ENCODE data around the gene BOC. TPM values are rescaled to one million over a fixed set of nuclear protein-coding genes. Genes with fewer than 3 reads are reported as not detected.

Gene BOC
- total RNA-seq, 1 experiment from 2014 or later: 3.7 TPM

DNA sequence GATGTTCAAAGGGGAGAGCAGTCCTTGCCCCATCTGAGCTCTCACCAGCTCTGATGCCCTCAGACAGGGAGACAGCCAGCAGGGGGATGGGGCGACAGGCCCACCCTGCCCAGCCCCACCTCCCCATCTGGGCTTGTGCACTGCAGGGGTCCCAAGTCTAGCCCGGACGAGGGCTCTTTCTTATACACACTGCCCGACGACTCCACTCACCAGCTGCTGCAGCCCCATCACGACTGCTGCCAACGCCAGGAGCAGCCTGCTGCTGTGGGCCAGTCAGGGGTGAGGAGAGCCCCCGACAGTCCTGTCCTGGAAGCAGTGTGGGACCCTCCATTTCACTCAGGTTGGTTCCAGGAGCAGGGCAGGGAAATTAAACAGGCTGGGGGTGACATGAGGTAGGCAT, 73.9 kb downstream of the BOC start:
- no peak for DNase-seq (ENCODE audit: low read depth)

DNA sequence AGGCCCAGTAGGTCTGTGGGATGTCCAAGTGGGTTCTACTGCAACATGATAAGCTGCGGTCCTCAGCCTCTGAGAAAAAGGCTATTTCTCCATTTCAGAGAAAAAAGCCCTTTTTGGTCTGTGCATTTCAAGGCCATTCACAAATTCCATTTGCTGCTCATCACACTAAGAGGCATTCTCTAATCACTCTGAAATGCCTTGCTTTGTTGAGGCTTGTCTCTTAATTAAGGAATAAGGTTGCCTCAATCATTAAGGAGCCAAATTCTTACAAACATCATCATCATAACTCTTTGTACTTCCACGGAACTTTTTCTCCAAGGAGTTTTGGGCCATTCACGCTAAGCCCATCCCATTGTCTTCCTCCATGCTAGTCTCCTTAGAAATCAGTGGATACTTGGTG, 74.4 kb downstream of the BOC start:
- no peak for DNase-seq (ENCODE audit: low read depth)

DNA sequence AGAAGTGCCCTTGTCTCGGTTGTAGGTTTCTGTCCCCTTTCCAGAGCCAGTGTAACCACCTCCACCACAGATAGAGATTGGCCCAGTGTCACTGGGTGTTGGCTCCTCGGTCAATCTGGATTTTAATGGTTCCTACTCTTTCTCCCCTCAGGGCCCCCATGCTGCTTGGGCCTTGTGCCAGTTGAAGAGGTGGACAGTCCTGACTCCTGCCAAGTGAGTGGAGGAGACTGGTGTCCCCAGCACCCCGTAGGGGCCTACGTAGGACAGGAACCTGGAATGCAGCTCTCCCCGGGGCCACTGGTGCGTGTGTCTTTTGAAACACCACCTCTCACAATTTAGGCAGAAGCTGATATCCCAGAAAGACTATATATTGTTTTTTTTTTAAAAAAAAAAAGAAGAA, 75.2 kb downstream of the BOC start:
- DNase-seq (ENCODE audit: low read depth): no peak

DNA sequence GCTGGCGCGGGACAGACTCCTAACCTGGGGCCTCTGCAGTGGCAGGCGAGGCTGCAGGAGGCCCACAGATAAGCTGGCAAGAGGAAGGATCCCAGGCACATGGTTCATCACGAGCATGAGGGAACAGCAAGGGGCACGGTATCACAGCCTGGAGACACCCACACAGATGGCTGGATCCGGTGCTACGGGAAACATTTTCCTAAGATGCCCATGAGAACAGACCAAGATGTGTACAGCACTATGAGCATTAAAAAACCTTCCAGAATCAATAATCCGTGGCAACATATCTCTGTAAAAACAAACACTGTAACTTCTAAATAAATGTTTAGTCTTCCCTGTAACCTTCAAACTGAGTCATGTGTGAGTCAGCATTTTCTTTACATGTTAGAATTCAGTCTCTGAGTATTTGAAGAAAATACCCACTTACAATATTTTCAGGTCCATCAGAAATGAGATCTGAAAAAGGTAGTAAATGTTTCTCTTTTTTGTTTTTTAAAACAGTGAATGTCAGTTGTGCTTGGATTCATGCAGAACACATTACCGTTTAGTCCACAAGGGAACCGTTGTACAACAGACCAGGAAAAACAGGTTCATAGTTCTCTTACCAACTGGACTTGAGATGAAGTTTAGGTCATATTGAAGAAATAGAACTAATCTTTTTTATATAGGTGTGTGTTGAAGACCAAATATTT, 75.9 kb downstream of the BOC start:
- DNase-seq (ENCODE audit: low read depth): peak; percentile 74

DNA sequence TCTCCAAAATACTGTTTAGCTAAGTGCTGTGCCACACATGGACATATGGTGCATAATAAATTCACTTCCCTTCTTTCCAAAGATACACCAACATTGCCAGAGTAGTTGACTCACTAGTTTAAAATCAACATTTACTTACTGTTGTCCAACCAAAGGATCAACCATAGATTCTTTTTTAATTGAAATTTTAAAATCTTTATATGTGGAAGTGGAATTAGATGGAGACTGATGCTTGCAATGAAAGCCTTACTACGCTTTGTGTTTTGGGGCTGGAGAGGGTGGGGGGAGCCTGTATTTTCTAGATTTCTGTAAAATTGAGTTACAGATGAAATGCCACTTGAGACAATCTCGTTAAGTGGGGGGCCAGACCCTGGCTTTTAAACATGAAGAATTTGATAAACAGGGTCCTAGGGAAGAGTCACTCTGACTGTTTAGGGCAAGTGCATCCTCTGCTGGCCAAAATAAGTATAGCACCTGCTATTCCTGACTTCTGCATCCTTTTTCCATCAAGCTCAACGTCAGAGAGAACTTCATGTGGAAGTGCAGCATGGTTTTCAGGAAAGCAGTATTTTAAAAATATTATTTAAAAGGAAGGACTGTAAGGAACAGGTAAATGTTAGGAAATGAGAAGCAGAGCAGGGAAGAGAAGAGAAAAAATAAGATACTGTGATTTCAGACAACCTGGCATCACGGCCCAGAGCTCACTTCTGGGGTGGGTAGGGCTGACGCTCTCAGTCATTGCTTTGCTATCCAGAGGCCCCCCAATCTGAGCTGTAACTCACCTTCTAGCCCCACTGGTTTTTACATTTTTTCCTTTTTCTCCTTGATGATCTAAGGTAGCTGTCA, 76.7 kb downstream of the BOC start:
- DNase-seq (ENCODE audit: low read depth): peak; percentile 59

DNA sequence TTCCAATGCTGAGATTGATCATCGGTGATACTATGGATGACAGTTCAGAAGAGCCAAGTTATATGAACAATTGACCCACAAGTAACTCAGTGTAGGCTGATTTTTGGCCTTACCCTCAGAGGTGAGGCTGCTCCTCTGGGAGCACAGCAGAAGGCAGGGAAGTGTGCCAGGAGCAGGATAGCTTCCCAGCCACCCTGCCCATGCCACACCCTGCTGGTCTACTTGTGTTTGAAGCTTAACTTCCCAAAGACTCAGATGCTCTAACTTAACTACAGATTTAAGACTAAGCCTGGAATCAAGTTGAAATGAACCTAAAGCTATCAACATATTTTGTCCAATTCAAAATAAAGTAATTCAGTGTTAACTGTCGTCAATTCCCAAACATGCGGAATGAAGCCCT, 77.5 kb downstream of the BOC start:
- DNase-seq (ENCODE audit: low read depth): no peak

DNA sequence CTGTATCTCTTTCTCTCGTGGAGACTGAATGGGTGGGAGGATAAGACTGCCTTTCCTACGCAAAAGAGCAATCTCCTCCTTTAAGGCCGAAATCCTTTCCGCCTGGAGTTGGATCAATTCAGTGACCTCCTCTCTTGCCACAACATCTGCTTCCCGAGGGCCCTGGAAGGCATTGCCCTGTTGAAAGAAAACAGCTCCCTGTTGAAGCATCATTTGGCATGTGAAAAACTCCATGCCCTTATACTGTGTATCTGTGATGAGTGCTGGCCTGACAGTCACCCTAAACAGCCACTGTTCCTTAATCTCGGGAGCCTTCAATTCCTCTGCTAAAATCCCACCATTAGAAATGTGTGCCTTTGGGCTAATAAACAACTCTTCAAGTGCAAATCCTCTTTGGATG, 80.2 kb downstream of the BOC start:
- DNase-seq (ENCODE audit: low read depth): no peak

DNA sequence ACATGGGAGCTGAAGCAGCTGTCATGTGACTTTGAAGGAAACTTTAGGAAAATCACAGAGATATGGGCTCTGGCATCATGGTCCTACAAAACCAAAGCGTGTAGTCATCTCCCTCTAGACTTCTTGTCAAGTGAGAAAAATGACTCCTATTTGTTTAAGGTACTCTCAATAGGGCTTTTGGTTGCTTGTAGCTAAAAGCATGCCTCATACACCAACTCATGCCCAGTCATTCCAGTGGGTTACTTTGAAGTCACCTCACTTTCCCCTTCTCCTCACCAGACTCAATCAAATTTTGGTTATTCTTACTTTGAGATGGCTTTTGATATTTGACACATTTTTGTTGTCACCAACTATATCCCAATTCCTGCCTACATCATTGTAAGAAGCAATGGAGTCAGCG, 81.6 kb downstream of the BOC start:
- DNase-seq (ENCODE audit: low read depth): no peak

DNA sequence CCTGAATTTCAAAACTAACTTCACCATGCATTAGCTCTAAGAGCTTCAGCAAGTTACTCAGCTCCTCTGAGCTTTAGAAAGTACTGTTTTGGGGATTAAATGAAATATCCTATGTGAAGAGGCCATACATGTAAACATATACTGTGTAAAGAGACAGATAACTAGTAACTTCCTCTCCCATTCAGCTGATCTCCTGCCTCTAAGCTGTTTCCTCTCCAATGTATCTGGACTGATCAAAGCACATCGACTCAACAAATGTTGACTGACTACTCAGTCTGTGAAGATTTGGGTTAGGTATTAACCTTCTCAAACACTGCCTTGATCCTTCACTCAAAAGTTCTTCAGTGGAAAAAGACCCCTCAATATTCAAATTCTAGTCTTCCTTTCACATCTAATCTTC, 82.0 kb downstream of the BOC start:
- no peak for DNase-seq (ENCODE audit: low read depth)

DNA sequence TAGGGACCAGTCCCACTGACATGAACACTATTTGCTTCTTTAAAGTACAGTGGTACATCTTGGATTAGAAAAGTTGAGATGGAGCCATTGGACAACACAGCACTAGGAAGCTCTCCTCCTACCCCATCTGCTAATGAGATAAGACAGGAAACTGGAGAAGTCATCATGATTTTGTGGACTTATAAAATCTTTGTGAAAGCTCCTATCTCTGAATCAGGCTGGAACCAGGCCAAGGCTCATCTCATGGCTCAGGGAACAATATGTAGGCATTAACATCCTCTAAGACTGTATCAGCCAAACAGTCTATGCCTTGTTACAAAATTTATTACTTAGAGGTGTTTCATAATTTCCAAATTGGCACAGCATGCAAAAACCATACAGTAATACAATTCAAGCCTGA, 84.1 kb downstream of the BOC start:
- DNase-seq (ENCODE audit: low read depth): no peak

DNA sequence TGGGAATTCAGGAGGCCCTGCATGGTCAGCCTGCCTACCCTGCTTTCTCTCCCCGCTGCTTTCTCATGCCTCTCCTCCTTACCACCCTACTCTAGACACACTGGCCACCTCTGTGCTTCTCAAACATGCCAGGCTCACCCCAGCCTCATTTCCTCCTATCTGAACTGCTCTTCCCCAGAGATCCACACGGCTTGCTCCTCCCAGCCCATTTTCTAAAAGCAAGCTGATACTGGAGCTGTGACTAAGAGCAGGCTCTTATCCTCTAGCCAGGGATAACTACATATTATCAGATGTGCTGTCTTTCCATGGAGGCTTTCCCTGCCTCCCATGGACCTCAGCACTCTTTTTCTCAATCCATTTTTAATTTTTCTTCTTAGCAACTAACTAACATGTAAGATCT, 85.9 kb downstream of the BOC start:
- DNase-seq (ENCODE audit: low read depth): no peak

DNA sequence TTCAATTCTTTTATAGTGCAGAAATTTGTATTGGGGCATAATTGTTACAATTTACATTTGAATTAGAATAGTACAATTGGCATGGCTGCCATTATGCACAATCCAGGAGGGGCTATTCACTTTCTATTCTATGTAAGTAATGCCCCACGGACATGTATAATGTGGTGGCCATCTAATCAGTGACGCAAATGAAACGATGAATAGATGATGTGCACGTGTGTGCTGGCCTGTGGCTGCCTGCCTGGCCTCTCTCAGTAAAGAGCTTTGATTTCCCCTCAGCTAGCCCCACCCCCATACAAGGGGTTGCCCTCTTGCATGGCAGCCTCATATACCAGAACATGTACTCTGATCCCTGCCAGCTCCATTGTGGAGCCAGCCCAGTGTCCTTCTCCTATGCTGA, 86.5 kb downstream of the BOC start:
- DNase-seq (ENCODE audit: low read depth): no peak

DNA sequence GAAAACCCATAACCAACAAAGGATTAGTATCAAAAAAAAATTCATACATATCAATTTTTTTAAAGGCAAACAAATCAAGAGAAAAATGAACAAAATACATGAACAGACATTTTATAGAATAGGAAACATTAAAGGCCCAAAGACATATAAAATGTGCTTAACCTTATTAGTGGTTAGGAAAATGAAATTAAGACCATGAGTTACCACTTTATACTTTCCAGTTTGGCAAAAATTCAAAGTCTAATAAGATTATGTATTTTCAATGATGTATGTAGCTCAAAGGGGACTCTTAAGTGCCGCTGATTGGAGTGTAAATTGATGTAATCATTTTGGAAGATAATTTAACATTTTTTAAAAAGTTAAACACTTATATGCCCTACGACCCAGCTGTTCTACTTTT, 89.2 kb downstream of the BOC start:
- DNase-seq (ENCODE audit: low read depth): no peak

DNA sequence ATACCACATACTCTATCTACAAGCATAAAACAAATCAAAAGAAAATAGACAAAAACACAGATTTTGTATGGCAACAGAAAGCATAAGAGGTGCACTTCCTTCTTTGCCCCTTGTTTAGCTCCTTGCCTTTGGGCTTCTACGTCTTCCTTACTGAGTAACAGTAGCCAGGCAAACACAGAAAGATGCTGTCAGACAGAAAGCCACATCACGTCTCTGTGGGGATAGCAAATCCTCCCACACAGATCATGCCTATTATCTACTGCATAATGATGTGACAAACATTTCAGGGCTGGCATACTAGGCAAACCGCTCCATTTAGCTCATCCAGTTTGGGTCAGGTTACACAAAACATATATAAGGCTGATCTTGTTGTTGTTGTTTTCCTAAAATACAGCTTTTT, 92.7 kb downstream of the BOC start:
- no peak for DNase-seq (ENCODE audit: low read depth)

DNA sequence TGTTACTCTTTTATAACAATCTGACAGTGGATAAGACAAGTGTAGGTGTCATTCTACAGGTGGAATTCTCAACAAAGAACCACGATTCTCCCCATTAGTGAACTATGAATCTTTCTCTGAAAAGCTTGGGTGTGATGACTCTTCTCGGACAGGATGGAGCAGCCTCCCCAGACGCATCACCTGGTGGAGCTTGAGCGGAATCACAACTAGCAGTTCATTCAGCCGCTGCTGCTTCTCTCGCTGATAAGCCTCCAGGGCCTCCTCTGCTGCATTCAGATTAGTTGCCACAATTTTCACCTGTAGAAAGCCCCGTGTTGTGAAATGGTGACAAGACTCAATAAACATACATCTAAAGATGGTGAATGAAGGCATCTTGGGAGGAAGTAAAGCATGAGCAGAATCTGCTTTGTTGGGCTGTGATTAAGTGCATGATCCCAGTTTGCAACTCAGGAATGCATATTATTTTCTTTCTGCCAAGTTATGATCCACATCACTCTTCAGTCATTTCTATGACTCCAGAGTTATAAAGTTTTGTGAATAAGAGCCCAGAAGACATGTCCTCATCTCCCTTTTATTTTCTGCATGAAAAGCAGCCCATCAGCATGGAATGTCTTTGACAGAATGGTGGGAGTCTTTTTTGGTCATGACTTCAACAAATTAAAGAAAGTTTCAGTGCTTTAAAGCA, 93.6 kb downstream of the BOC start:
- no peak for DNase-seq (ENCODE audit: low read depth)

DNA sequence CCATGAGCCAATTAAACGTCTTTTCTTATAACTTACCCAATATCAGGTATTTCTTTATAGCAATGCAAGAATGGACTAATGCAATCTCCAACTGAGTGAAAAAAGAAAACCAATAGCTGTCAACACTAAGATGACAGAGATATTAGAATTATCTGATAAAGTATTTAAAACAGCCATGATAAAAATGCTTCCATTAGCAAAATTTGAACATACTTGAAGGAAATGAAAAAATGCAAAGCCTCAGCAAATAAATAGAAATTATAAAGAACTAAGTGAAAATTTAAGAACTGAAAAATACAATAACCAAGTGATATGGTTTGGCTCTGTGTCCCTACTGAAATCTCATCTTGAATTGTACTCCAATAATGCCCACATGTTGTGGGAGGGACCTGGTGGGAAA, 99.6 kb downstream of the BOC start:
- no peak for DNase-seq (ENCODE audit: low read depth)

DNA sequence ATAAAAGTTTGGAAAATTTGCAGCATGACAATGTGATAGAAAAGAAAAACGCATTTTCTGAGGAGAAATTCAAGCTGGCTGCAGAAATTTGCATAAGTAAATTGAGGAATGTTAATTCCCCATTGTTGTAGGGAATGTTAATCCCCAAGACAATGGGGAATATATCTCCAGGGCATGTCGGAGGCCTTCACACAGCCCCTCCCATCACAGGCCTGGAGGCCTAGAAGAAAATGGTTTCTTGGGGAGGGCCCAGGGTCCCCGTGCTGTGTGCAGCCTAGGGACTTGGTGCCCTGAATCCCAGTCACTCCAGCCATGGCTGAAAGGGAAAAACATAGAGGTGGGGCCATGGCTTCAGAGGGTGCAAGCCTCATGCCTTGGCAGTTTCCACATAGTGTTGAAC, 101.1 kb downstream of the BOC start:
- no peak for DNase-seq (ENCODE audit: low read depth)

DNA sequence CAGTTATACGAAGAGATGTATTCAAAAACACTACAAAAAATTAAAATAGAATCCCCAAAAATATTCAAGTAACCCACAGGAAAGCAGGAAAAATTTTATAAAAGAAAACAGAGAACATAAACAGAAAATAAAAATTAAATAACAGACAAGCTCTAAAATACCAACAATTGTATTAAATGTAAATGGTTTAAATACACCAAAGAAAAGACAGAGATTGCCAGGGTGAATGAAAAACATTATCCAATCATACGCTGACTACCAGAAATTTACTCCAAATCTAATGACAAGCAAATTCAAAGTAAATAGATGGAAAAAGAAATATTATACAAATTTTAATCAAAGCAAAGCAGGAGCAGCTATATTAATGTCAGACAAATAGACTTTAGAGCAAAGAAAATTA, 103.6 kb downstream of the BOC start:
- no peak for DNase-seq (ENCODE audit: low read depth)

DNA sequence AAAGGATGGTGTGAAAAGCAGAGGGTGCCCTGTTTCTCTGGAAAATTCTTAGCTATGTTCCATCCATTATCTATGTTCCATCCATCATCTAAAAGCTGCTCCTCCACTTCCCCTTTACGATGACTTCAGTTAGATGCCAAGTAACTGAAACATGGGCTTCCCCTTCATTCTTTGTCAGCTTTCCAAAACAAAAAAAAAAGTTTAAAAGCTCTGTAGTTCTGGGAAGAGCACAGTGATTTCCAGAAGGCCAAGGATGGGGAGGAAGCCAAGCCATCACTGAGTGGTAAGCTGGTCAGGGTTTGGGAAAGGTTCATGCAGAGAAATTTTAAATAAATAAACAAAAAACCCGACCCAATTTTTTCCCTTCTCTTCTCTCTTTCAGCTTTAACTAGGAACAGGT, 118.4 kb downstream of the BOC start:
- DNase-seq (ENCODE audit: low read depth): no peak

DNA sequence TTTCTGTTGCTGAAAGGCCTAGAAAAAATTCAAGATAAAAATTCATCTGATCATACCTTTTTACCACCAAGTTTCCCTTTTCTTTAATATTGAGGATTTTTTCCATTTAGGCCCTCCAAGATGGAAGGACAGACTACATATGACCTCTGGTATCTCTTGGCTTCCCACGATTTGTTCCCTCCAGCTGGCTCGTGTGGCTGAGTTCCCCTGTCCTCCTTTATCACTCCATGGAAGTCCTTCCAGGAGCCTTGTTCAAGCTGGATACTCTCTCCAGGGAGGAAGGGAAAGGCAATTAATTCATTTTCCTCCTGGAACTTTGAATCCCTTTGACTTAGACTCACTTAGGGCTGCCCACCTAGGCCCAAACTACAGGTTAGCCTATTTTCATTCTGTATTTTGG, 119.4 kb downstream of the BOC start:
- DNase-seq (ENCODE audit: low read depth): no peak

DNA sequence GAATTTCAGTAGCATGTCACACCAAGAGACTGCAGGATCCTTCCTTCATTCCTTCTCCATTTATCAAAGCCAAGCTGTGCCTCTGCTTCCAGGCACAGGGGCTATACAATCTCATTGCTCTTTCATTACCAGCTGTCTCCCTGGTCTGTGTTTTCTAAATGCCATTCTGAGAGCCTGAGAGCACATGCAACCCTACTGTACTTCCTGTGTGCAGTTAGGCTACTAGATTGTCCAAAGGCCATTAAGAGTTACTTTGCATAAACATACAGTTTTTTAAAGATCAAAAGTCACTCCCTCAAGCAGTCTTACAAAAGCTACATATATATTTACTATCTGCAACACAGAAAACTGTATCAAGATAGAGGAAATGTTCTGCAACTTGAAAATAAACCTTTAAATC, 119.8 kb downstream of the BOC start:
- no peak for DNase-seq (ENCODE audit: low read depth)

Measured in LHCN-M2 (cell line).